ENCODE data around the gene PNMA8B.
A peak's percentile ranks its signal among the peaks of the same experiment; 100 is the strongest.
"Not testable (repeated sequence)": the region's sequence is repeated elsewhere in the genome, so short reads cannot be mapped to it uniquely, and the experiment has no call there.

PNMA8B gene, protein sequence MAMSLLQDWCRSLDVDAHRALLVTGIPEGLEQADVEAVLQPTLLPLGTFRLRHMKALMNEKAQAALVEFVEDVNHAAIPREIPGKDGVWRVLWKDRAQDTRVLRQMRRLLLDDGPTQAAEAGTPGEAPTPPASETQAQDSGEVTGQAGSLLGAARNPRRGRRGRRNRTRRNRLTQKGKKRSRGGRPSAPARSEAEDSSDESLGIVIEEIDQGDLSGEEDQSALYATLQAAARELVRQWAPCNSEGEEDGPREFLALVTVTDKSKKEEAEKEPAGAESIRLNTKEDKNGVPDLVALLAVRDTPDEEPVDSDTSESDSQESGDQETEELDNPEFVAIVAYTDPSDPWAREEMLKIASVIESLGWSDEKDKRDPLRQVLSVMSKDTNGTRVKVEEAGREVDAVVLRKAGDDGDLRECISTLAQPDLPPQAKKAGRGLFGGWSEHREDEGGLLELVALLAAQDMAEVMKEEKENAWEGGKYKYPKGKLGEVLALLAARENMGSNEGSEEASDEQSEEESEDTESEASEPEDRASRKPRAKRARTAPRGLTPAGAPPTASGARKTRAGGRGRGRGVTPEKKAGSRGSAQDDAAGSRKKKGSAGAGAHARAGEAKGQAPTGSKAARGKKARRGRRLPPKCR

DNA sequence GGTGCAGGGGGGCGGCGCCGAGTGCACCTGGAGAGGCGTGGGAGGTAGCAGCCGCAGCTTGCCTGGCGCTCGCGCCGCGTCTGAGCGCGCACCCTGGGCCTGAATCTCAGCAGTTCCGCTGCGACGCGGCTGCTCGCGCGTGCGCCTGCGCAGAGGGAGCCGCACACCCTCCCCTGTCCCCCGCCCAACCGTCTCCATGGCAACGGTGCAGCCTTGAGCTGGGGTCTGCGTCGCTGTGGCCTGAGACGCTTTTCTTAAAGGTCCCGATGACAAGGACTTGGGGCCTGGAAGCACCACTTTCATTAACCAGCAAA lies at the start of gene PNMA8B:
Gene PNMA8B (minus strand): TSS at position 82 of the 314 bp plus-strand sequence. CDS start 402 bp downstream, outside the sequence.
- DNase-seq, result peak; percentile 22

DNA sequence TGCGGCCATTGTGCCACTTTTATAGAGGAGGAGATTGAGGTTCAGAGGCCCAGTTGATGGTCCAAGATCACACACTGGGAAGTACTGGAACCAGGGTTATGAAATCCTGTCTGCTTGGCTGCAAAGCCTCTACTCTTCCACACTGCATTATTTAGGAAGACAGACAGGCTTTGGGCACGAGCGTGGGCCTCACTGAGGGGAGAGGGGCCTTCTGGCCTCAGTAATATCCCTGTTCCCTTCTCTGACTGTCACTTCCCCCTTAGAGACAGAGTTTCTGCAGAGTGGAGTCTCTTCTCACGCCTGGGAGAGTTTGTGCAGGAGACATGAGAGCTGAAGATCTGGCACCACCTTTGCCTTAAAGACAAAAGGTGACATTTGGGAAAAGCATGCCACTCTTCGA lies 49.0 kb upstream of the PNMA8B start:
- DNase-seq, result no peak

DNA sequence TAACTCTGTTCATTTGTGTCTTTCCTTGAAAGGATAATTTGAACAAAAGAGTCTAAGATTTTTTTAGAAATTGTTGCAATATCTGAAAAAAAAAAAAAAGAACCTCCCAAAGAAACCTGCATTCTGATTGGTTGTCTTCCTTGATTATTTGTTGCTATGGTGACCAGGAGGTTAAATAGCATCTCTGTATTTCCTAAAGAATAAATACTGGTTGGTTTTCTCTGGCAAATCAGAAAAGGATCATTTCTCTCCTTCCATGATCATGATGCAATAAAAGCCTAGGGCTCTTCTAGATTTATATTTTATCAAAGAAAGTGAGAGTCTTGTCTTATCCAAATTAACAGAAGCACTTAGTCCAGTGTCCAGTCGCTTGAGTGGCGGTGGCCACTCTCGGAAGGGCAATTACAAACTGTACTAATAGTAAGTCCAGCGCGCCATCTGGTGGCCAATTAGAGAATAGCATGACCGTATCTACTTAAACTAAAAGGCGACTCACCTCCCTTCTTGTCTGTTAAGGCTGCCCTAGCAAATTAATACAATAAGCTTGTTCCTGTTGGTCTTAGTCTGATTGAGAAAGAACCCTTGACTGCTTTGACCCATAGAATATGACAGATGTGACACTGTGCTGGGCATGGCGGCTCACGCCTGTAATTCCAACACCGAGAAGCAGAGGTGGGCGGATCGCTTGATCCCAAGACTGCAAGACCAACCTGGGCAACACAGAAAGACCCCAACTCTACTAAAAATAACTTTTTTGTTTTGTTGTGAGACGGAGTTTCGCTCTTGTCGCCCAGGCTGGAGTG lies 47.0 kb upstream of the PNMA8B start:
- DNase-seq, result peak; percentile 37

DNA sequence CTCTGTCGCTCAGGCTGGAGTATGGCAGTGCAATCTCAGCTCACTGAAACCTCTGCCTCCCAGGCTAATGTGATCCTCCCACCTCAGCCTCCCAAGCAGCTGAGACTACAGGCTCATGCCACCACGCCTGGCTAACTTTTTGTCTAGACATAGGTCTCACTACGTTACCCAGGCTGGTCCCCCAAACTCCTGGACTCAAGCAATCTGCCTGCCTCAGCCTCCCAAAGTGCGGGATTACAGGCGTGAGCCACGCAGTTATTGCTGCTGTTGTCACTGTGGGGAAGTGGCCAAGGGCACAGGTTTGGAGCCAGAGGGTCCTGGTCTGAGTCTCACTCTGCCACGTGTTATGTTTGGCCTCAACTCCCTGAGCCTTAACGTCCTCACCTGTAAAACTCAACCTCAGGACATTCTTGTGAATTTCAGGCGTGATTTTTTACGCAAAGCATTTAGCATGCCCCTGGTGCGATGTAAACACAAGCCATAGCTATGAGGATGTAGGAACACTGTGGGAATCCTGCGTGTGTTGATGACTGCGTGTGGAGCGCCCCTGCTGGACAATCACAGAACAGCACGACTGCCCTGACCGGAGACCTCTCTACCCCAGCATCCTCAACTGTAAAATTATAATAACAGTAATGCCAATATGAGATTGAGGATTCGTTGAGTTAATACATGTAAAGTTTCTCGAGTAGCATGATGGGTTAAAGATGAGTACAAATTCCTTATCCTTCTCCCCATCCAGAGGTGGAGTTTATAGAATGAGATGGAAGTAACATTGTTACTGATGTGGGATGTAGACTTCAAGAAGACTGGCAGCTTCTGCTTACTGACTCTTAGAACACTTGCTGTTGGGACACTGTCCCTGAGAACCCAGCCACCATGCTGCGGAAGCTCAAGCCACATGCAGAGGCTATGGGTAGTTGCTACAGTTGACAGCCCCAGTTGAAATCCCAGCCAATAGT lies 41.8 kb upstream of the PNMA8B start:
- no peak for DNase-seq

DNA sequence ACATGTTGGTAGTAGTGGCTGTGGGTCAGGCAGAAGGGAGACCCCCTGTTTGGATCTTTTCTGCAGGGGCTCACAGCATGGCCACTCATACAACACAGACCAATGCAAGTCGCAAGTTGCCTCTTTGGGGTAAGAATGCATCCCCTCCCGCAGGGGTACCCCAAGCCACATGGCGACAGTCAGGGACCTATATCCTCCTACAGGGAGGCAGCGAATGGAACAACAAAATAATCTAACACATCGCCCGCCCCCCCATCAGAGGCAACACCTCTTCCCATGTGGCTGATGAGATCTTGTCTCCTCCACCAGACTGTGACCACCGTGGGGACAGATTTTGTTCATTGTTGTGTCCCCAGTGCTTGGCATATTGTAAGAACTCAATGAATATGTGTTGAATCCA lies 40.7 kb upstream of the PNMA8B start:
- no peak for DNase-seq

DNA sequence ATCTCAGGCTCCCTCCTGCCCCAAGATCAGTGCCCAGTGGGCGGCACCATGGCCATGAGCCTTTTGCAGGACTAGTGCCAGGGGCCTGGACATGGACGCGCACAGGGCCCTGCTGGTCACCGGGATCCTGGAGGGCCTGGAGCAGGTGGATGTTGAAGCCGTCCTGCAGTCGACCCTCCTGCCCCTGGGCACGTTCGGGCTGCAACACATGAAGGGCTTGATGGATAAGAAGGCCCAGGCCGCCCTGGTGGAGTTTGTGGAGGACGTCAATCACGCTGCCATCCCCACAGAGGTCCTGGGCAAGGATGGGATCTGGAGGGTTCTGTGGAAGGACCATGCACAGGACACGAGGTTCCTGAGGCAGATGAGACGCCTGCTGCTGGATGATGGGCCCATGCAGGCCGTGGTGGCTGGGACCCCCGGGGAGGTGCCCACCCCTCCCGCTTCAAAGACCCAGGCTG lies 38.0 kb upstream of the PNMA8B start:
- no peak for DNase-seq

DNA sequence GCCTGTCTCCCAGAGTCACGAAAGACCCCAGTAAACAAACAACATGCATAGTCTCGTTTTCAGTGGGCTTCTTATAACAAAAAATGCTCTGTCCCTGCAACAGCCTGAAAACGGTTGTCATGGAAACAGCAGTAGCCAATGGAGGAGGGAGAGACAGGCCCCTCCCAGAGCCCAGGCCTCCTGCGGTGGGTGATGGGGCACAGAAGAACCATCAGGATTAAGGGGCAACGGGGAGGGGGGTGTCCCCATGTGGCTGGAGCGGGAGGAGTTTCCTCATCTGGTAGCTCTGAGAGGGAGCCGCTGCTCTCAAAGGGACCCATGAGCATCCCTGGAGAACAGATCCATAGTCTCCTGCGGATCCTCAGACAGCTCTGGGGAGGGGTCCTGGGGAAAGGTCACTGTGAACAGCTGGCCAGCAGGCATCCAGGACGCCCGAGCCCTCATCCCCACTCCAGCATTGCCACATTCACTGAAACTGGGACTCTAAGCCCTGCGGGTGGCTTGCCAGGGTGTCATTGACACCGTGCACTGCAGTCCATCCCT lies 37.5 kb upstream of the PNMA8B start:
- DNase-seq, result no peak

DNA sequence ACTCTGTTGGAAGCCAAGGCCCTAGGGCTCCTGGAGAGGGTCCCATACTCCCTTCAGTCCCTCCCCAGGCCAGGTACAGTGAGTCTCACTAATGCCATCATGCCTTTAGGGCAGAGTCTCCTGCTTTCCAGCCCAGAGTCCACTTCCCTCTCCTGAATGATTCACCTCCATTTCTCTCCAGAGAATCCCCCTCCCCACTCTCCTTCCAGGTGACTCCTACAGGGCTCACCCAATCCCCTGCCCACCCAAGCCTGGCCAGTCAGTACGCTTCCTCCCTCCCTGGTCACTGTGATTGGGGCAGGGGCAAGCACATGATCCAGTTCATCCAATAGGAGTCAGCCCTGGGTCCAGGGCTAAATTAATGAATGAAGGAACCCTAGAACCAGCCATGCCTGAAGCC lies 35.0 kb upstream of the PNMA8B start:
- no peak for DNase-seq

DNA sequence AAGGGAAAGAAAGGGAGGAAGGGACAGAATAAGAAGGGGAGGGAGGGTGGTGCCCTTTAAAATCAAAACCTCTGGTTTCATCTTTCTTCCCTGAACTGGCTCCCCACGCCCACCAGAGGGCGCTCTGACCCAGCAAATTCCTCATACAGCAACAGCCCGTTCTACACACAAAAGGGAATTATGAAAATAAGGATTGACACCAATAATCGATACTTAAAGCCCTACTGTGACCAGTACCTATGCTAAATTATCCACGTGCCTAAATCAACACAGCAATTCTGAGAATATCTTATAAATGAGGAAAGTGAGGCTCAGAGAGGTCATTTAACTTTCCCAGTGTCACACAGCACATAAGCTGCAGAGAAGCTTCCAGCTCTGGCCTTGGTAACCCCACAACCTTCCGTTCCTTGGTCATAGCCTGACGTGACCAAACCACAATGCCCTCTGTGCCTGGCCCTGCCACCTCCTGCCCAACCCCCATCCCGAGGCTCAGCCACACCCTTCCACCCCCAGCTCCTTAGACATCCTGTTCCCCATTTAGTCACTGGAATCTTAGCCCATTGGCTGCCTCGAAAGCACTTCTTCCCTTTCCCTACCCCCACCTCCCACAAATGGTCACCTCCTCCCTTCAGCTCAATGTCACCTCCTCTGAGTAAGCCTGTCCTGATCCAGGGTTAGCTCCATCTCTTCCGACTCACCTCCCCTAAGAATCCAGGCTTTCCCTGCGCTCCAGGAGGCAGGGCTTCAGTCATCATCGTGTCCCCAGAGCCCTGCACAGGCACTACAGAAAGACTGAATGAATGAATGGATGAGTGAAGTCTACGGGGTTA lies 34.2 kb upstream of the PNMA8B start:
- no peak for DNase-seq

DNA sequence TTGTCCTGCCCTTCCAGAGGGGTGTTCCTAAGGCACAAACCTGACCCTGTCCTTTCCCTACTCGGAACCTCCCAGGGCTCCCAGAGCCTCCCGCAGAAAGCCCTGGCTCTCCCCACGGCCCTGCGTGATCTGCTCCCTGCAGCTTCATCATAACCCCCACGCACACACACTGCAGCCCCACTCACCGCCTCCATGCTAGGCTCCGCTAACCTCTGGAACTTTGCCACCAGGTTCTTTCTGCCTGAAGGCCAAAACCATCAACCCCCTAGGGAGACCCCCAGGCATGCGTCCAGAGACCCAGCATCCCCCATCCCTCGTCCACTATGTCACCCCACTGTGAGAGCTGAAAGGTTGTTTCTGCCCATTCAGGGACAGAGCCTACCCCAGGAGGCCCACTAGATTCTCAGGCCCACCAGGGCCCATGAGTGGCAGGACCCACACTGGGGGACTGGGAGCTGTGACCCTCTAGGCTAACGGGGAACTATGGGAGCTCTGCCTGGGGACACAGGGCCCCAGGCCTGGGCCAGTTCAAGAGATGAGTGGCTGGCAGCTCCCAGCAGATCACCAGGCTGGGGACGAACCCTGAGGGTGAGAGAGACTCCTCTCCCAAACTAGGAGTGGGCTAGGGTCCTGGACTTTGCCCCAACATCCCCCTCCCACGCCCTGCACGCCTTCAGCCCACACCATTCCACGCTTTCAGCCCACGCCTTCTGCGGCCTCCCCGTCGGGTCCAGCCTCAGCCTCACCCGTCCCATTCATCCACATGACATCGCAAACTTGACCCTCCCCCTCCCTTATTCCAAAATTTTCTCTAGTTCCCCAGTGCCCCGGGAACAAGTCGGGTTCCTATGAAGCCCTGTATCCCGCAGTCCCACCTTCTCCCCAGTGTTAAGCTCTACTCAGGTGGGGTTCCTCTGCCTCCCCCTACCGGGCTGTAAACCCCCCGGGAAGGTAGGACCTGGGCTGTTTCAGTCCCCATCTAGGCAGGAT lies 33.2 kb upstream of the PNMA8B start:
- no peak for DNase-seq

DNA sequence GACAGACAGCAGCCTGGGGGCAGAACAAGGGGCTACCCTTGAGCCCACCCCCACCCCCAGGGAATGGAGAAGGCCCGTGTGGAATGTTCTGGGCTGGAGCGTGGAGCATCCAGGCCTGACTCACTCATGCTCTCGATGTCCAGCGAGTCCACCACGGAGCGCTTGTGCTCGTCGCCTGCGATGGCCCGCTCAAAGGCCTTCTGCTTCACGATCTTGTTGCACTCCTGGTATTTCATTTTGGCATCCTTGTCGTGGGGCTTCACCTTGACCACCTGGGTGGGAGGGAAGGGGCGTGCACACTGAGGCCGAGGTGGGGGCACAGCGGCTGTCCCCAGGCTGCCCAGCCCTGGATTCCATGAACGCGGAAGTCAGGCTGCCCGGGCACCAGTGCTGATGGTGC lies 31.1 kb upstream of the PNMA8B start:
- DNase-seq, result not testable (repeated sequence)

DNA sequence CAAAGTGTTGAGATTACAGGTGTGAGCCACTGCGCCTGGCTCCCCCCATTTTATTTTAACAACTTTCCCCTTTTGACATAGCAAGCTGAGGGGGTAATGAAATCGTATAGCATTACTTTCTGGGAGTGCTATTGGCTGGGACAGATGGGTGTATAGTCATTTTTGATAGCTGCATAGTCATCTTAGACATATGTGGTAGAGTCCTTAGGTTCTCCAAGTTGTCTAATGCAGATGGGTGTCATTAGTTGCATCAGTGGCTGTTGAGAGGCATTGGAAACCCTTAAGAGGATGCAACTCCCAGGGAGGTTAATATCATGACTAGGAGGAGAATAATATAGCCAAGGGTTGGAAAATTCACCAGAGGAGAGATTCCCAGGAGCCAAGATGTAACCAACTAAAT lies 28.6 kb upstream of the PNMA8B start:
- DNase-seq, result no peak

DNA sequence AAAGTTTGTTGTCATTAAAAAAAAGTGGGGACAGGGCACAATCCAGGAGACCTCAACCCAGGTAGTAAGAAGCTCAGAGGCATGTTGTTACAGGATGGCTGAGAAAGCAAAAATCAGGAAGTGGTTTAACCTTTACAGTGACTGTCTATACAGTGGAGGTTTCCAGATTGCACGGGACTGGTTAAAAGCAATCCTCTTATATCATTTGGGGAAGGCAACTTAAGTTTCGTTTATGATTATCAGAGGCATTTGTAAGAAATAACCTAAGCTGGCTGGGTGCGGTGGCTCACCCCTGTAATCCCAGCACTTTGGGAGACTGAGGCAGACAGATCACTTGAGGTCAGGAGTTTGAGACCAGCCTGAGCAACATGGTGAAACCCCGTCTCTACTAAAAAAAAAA lies 27.3 kb upstream of the PNMA8B start:
- not testable (repeated sequence) for DNase-seq

DNA sequence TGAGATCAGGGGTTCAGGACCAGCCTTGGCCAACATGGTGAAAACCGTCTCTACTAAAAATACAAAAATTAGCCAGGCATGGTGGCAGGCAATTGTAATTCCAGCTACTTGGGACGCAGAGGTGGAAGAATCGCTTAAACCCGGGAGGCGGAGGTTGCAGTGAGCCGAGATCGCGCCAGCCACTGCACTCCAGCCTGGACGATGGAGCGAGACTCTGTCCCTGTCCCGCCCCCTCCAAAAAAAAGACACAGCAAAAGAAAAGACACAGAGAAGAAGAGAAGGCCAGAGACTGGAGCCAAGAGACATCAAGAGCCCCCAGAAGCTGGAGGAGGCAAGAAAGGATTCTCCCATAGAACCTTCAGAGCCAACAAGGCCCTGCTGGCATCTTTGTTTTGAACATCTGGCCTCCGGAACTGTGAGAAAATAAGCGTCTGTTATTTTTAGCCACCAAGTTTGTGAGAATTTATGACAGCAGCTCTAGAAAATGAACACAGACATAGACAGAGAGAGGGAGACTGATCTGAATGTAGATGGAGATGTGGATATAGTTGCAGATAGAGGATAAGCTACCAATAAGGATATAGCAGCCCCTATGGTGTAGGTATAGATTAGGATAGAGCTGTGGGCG lies 25.7 kb upstream of the PNMA8B start:
- DNase-seq, result no peak

DNA sequence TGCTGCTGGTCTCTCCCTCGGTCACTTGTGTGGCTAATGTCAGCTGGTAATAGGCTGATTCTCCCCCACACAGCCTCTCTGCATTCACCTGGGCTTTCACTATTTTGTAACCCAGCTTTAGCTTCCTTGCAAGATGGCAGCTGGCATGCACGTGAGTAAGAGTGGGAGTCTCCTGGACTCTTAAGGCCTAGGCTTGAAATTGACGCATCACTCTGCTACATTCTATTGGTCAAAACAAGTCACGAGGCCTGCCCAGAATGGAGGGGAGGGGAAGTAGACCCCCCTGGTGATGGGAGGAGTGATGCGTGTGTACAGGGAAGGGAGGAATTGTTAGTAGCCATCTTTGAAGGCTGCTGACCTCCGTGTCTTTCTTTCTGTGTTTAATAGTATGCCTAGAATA lies 24.9 kb upstream of the PNMA8B start:
- DNase-seq, result no peak

DNA sequence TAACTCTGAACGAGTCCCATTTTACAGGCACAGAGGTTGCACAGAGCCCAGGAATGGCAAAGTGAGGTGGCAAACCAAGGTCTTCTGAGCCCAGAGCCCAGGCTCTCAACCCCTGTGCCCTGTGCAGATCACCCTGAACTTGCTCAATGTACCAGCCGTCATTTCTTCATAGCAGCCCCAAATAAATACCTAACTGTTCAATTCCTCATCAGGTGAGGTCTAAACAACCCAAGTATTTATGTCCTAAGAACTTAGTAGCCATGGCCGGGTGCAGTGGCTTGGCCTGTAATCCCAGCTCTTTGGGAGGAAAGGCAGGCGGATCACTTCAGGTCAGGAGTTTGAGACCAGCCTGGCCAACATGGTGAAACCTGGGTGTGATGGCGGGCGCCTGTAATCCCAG lies 21.8 kb upstream of the PNMA8B start:
- no peak for DNase-seq

DNA sequence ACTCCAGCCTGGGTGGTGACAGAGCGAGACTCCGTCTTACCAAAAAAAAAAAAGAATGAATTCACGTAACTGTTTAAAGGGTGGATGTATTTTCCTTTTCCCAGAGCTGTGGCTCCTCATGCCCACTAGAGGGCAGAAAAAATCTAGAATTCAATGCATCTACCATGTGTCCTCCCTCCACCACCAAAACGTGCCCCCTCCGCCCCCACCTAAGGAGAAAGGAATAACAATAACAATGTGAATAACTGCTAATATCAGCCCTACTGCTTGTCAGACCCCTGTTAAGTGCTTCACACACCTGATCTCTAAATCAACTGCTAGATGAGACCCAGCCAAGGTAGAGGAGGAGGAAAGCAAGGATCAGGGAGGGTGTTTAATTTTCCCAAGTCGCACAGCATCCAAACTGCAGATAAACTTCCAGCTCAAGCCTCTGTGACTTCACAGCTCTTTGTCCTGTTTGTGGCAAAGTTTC lies 20.2 kb upstream of the PNMA8B start:
- DNase-seq, result no peak

DNA sequence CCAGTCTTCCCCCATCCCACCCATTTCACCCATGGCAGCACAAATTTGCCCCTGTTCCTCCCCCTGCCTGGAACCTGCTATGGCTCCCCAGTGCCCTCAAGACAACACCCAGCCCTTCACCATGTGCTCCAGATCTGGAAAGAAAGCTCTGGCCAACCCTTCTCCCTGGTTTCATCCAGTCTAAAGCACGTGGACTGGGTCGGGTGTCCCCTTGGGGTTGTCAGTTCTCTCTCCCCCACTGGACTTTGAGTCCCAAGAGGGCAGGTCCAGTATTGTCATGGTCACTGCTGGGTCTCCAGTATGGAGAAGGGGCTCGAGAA lies 19.6 kb upstream of the PNMA8B start:
- no peak for DNase-seq

DNA sequence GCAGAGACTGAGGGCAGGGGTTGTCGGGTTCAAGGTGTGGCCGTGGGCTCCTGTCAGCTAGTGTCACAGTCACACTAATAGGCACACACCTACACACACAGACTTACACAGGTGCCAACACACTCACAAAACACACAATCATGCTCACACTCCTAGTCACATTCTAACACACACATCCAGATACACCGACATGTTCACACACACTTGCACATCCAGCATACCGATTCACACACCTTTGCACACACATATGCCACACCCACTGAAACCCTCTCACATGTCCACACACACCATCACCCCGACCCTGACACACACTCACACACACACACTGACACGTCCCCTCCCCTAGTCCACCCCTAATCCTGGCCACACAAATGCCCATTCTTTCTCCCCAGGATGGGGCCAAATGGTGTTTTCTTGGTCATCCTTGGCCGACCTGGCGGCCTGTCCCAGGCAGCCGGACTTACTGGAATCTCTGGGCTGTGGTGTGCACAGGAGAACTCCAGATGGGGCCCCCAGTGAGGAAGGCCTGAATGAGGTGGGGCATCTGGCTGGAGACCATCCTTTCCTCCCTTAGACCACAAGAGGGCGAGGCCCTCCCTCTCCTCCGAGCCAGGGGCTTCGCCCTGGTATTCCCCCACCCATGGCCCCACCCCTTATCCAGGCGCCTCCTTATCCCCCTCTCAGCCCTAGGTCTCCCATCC lies 19.1 kb upstream of the PNMA8B start:
- DNase-seq, result no peak

Data from NCI-H524 treated with DMSO at 0.1 percent for 48 hours (cell line).